Left renal pelvis (tissue), 4 donors: ENCODE results near the gene GSS. TPM values are rescaled to one million over a fixed set of nuclear protein-coding genes. Genes with fewer than 3 reads are reported as not detected.
"Not testable (repeated sequence)": the region's sequence is repeated elsewhere in the genome, so short reads cannot be mapped to it uniquely, and the experiment has no call there.

Experiments used
- DNase-seq, 4 donors: peaks; one replicate each; pipeline ENCODE4 v3.0.0-alpha.2; 2013; ENCODE audit warnings: low read depth in 4 of 4, low spot score in 3 of 4
- polyA plus RNA-seq, 4 donors: library from polyadenylated mRNA; unstranded; fragments of 120-200 nt; gene quantifications; one replicate each; pipeline ENCODE4 v1.2.1, GENCODE V29; 2013; ENCODE audit not compliant: insufficient read length in 4 of 4

The GSS gene
- polyA plus RNA-seq, 4 donors, result 33.1 to 56.5 (median 52.9) TPM

DNA sequence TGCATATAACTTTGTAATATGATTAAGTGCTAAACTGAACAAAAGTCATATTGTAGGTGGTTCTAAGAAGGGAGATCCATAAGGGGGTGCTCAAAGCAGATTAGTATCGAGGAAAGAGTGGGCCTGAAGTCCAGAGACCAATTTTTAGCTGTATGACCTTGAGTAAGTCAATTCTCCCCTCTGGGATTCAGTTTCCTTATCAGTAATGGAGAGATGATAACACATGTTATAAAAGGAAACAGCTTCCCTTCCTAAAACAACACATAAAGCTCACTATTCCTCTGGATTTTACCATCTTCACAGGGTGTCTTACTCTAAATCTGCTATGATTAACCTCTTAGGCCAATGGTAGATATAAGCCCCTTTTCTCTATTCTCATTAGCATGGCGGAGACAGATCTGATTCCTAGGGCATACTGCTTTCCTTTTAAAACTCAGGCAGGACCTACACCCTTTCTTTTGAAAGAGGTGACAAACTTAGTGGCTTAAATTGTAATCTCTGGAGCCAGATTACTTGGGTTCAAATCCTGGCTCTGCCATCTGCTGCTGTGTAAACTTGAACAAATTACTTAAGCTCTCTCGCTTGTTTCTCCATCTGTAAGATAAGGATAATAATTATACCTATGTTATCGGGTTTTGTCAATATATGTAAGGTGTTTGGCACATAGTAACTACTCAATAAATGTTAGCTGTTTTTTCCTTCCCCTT is 39.7 kb downstream of the GSS start:
- no peak for DNase-seq

DNA sequence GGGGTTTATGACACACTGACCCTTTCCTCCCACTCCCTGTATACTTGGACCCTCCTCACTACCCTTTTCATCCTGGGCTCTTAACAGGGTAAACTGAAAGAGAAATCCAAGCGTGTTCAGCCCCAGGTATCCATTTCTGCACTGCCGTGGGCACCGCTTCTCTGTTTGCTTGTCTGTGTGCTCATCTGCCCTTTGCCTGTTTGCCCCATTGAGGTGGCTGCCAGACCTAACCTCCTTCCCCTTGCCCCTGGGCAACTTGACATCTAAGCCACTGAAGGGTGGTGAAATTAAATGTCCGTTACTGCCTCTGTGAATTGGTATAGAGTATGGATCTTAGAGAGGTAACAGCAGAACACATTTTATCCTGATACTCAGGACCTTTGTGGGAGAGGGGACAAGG is 40.5 kb downstream of the GSS start:
- no peak for DNase-seq

DNA sequence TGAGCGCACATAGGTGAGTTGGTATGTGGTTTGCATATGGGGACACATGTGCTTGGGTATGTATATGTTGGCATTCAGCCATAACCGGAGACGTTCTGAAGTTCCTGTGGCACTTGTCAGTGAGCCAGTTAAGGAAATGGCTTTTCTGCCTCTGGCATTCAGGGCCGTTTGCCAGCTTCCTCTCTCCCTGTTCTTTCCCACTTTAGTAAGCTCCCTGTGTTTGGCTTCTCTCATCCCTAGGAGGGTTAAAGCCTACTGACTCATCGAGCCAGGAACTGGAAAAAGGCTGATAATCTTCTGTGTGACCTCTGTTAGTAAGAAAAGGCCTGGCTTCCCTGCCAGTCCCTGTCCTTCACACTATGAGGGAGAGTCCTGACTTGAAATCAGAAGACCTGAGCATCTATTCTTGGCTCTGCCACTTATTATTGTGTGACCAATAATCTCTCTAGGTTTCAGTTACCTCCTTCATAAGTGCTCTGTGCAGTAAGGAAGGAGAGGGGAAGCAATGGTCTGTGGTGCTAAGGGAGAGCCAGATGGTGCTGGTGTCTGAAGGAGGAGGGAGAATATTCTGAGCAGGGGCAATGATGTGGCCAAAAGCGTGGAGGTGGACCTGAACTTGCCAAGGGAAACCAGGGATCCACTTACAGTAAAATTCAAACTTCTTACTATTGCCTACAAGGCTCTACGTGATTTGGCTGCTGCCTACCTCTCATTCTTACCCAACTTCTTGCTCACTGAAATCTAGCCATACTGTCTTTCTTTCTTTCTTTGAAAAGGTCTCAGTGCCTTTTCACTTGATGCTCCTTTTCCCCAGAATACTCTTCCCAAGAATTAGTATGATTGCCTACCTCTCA is 47.8 kb downstream of the GSS start:
- no peak for DNase-seq

DNA sequence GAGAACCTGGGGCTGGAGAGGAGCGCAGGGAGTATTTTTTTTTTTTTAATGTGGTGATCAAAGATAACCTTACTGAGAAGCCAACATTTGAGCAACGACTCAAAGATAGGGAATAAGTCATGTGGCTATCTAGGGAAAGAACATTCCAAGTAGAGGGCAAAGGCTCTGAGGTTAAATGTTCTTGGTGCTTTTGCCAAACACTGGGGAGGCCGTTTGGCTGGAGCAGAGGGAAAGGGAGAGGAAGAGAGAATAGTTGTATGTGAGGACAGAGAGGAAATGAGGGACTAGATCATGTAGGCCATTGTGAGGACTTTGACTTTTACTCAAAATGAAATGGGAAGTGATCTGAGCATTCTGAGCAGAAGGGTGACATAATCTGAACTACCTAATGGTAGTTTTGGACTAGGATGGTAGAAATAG is 51.4 kb downstream of the GSS start:
- no peak for DNase-seq

DNA sequence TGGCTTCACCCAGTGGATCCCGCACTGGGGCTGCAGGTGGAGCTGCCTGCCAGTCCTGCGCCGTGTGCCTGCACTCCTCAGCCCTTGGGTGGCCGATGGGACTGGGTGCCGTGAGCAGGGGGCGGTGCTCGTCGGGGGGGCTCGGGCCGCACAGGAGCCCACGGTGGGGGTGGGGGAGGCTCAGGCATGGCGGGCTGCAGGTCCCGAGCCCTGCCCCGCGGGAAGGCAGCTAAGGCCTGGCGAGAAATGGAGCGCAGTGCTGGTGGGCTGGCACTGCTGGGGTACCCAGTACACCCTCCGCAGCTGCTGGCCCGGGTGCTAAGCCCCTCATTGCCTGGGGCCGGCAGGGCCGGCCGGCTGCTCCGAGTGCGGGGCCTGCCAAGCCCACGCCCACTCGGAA is 56.9 kb downstream of the GSS start:
- DNase-seq, result not testable (repeated sequence)

DNA sequence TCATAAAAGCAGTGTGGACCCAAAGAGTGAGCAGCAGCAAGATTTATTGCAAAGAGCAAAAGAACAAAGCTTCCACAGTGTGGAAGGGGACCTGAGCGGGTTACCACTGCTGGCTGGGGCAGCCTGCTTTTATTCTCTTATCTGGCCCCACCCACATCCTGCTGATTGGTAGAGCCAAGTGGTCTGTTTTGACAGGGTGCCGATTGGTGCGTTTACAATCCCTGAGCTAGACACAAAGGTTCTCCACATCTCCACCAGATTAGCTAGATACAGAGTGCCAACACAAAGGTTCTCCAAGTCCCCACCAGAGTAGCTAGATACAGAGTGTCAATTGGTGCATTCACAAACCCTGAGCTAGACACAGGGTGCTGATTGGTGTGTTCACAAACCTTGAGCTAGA is 57.5 kb downstream of the GSS start:
- DNase-seq, result not testable (repeated sequence)

DNA sequence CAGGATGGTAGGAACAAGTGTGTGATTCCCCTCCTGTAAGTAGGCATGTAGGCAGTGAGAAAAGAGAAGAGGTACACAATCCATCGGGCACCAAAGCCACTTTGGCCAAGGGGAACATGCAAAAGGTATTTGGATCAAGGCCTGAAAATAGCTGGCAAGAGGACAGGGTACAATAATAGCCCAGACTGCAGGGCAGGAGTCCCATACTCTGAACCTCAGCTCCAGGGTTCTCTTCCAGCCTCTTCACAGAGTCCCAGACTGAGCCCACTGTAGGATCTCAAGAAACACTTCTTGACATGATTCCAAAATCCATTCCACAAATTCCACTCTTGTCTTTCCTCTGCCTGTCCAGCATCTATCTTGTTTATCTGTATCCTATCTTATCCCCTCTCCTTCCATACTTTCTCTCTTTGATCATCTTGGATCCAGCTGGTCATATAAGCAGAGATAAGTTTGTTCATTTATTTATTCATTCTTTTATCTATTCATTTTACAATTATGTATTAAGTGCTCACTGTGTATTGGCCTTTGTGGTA is 59.5 kb downstream of the GSS start:
- no peak for DNase-seq

DNA sequence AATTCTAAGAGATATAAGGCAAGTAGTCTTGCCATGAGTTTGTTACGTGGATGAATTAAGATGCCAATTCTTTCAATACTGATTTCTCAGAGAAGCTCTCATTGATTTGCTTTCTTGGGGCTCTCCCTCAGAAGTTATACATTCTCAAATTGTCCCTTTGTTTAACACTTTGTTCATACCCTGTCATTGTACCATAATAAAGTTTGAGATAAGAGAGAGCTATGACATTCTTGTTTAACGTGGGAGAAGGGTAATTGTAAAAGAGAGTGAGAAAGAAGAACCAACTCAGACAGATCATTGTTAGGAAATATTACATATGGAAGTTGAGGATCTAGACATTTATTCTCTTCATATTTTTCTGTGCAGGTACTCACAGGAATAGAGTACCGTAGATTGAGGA is 60.1 kb downstream of the GSS start:
- DNase-seq, result no peak

DNA sequence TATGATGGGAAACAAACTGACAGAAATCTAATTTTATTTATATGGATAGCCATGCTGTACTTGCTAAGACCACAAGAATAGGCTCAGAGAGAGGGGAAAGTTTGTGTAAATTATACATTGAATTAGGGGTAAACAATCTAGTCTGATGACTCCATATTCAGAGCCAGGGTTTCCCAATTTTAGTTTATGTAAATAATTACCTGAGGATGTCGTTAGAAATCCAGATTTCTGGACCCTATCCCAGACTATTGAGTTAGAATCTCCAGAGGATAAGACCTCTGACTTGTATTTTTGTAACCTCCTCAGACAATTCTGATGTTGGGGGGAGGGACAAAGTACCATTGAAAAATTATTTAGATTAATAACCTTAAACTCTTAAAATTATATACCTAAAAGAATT is 60.9 kb downstream of the GSS start:
- no peak for DNase-seq

DNA sequence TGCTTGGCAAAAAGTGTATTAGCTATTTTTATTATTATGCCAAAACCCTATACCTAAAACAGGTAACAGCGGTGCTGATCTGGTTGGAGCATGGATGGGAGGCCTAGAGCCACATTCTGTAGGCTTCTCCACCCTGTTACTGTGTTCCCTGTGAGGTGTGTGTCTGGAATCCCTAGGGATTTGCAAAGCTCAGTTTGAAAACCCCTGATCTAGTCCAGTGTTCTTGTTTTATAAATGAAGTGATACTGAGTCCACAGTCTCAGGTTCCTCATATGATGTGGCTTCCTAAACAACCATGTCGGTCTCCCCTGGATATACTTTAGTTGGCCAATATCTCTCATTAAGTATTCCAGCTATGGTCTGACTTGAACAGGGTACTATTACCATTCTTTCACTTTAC is 62.9 kb downstream of the GSS start:
- no peak for DNase-seq

DNA sequence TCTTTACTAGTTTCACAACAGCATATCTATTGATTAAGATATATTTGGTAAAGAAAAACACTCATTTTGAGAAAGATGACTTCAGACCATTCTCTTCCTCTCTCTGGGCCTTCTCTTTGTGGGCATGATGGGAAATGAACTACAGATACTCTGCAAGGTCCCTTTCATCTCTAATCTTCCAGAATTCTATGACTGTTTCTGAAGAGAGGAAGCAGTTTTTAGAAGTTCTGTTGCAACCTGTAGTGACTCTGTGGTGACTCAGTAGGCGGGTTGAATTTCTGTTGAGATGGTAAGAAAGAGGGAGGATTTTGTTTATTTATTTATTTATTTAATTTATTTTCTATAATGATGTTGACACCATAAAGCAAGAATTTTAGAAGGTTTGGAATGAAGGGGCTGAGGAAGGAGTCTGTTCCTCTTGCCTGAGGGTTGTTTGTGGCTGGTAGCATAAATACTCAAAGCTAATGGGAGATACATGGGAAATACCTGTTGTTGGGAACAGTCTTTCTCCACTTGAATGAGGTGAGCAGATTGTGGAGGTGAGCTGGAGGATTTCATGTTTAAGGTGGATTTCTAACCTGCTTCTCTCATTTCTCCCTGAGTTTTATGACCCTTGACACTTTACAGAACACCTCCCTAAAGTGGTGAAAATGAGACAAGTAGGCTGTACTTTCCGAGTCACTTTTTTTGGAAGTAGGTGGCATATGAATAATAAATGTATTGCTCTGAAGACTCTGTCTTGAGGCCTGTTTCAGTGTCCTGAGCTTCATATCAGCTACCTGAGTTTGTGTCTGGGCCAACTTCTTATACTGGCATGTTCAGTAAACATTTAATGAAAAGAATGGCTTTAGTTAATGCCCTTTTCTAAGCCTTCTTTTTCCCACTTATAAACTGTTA is 64.2 kb downstream of the GSS start:
- DNase-seq, result no peak

DNA sequence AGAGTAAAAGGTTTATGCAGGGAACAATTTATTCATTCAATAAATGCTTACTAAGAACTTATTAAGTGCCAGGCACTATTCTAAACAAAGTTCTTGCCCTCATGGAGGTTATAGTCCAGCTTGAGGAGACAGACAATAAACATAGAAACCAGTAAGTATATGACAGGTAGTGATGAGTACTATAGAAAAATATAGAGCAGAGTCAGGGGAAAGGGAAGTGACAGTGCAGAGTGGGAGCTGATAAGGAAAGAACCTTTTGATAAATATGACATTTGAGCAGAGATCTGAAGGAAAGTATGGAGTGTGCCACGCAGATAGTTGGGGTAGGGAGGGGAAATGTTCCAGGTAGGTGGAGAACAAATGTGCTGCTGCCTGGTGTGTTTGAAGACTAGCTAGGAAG is 67.1 kb downstream of the GSS start:
- no peak for DNase-seq

DNA sequence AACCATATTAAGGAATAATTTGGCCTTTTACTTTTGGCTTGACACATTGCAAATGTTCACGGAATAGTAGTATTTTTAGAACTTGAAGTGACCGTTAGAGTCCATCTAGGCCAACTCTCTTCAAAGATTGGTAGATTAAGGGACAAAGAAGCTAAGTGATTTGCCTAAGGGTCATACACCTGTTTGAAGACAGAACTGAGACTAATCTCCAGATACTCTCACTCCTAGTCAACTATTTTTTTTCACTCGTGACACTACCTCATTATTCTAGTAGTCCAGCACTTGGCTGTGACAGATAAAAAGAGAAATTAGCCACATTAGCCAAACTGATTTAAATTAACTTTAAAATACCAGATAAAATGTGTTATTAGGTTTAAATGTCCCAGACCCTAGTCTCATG is 68.6 kb downstream of the GSS start:
- DNase-seq, result no peak

DNA sequence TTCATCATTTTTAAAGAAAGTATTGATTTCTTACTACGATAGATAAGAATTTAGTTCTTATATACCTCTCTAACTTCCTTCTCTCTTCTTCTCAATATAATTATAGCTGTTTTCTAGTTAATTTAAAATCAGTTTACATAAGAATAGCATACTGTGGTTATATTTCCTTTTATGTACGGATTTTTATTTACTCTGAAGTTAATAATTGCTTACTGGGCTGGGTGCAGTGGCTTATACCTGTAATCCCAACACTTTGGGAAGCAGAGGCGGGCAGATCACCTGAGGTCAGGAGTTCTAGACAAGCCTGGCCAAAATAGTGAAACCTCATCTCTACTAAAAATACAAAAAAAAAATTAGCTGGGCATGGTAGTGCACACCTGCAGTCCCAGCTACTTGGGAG is 69.5 kb downstream of the GSS start:
- no peak for DNase-seq

DNA sequence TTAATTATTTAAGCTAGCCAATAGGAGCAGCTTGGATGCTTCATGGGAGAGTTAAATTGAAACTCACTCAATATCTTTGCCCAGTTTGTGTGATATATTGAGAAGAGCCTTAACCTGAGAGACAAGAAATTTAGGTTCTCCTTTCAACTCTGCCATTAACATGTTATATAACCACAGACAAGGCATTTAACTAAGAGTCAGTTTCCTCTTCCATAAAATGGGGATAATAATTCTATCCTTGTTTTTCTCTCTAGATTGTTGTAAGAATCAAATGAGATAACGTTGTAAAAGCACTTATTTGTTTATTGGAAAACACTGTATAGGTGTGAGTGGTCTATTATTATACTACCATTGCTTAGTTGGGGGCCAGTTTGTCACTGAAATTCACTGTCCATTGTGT is 71.3 kb downstream of the GSS start:
- no peak for DNase-seq

DNA sequence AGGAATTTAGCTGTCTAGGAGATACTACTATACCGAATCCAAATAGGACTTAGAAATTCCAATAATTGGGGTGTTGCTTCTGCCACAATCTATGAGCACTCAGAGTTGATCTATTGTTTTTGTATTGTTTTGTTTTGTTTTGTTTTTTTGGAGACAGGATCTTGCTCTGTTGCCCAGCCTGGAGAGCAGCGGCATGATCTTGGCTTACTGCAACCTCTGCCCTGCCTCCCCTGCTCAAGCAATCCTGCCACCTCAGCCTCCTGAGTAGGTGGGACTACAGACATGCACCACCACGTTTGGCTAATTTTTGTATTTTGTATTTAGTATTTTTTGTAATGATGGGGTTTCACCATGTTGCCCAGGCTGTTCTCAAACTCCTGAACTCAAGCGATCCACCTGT is 71.8 kb downstream of the GSS start:
- no peak for DNase-seq

DNA sequence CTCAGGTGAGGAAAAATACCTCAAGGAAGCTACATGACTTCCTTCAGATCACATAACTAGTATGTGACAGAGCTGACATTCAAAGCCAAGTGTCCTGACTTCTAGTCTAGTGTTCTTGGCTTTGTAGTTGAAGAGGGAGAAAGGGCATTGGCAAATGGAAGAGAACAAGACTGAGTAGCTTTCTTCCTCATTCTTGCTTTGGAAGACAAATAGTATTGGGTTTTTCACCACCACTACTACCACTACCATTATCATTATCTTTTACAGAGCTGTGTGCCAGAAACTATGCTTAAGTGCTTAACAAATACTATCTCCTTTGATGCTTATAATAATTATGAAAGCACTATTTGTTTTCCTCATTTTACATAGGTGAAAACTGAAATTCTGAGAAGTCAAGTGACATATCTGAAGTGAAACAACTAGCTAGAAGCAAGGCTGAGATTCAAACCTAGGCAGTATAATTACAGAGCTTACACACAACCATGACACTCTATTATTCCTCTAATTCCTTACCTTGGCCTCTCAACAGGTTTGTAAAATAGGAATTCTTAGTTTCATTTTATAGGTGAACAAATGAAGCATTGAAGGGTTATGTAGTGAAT is 72.4 kb downstream of the GSS start:
- no peak for DNase-seq

DNA sequence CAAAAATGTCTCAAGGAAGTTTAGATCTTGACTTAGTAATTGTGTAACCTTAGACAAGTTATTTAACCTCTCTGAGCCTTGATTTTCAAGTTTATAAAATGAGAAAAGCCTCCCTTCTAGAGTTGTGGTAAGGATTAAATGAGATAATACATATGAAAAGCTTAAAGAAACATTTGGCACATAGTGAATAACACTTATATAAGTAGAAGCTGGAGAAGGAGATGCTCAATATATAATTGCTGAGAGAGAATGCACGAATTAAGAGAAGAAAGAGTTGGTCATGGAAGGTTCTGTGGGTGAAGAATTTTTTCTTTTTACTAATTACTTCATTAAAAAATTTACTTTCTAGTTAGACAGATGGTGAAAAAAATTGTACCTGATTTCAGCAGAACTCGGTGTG is 73.9 kb downstream of the GSS start:
- no peak for DNase-seq

DNA sequence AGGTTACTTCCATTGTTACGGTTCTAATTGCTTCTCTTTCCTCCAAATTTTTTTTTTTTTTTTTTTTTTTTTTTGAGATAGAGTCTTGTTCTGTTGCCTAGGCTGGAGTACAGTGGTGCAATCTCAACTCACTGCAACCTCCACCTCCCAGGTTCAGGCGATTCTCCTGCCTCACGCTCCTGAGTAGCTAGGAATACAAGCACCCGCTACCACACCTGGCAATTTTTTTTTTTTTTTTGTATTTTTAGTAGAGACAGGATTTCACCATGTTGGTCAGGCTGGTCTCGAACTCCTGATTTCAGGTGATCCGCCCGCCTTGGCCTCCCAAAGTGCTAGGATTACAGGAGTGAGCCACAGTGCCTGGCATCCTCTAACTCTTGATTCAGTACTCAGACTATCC is 74.6 kb downstream of the GSS start:
- DNase-seq, result not testable (repeated sequence)

DNA sequence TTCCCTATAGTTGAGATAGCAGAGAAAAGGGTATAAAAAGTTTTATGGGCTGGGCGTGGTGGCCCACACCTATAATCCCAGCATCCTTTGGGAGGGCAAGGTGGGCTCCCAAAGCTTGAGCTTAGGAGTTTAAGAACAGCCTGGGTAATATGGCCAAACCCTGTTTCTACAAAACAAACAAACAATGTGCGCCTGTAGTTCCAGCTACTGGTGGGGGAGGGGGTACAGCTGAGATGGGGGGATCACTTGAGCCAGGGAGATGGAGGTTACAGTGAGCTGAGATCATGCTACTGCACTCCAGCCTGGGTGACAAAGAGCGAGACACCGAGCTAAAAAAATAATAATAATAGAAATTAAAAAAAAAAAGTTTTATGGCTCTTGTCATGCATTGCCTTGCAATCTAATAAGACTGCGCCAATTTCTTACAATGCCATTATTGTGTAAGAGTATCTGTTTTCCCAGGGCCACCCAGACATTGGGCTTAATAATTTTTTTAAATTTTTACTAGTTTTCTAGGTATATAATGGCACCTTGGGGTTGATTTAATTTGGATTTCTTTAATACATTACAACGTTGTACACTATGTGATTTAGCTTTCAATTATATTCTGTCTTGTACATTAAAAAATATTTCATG is 75.3 kb downstream of the GSS start:
- DNase-seq, result no peak
